Type B pancreatic cell (in vitro differentiated cells): ENCODE data around the gene RBM38. TPM values are rescaled to one million over a fixed set of nuclear protein-coding genes. Genes with fewer than 3 reads are reported as not detected.

Experiments used
- DNase-seq: peaks from one replicate; pipeline ENCODE4 v3.0.0; 2021; ENCODE audit warnings: mixed read lengths; ENCODE audit not compliant: unreplicated experiment; ENCODE audit errors: extremely low spot score
- H3K27ac Mint-ChIP-seq: 2 replicates; pipeline ENCODE4 v1.8.0; 2021; ENCODE audit warnings: mild to moderate bottlenecking, mixed read lengths
- H3K27me3 Mint-ChIP-seq: 2 replicates; pipeline ENCODE4 v1.8.0; 2021; ENCODE audit warnings: mixed read lengths
- H3K36me3 Mint-ChIP-seq: 2 replicates; pipeline ENCODE4 v1.8.0; 2021; ENCODE audit warnings: mixed read lengths
- H3K4me1 Mint-ChIP-seq: one replicate; pipeline ENCODE4 v1.8.0; 2021; ENCODE audit warnings: mixed read lengths; ENCODE audit not compliant: unreplicated experiment
- H3K4me3 Mint-ChIP-seq: 2 replicates; pipeline ENCODE4 v1.8.0; 2021; ENCODE audit warnings: mild to moderate bottlenecking, mixed read lengths
- H3K9me3 Mint-ChIP-seq: 2 replicates; pipeline ENCODE4 v1.8.0; 2021; ENCODE audit warnings: mixed read lengths
- total RNA-seq: library from RNA; stranded (reverse); gene quantifications from 2 replicates; pipeline ENCODE4 v1.2.1, GENCODE V29; 2021; ENCODE audit warnings: low replicate concordance
- TF ChIP-seq, protein P1 (sequence below): fragments of 200-600 bp; sonication (generic); conservative IDR thresholded peaks from 2 replicates; pipeline ENCODE4 v1.5.0; 2021; ENCODE audit warnings: antibody characterized with exemption, mild to moderate bottlenecking

Gene RBM38
- total RNA-seq, 1 donor from 2014 or later: 26.5 TPM

DNA sequence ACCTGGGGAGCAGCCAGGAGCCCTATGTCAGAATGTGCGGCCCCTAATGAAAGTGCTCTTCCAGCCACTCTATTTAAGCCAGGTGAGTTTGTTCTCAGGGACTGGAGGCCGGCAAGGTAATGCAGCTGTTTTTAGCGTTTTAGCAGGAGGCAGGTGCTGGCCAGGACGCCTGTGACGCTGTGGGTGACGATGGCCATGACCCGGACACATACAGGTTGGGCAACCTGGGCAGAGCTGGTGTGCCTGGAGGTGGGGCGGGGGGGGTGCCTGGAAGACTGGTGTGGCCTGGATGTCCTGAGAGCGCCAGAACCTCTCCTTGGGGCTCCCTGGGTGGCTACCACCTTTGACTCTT, 51.7 kb downstream of the RBM38 start:
- Mint-ChIP-seq H3K9me3 (no peaks in the 10 kb centered on the region), H3K36me3 (no peaks in the 10 kb centered on the region), H3K27ac (no peak overlapping the region), H3K27me3 (peaks cover 20% of the 10 kb centered on the region), H3K4me3 (no peak overlapping the region), H3K4me1 (peaks cover 20% of the 10 kb centered on the region)
- no peak for DNase-seq
- TF ChIP-seq, protein P1, sequence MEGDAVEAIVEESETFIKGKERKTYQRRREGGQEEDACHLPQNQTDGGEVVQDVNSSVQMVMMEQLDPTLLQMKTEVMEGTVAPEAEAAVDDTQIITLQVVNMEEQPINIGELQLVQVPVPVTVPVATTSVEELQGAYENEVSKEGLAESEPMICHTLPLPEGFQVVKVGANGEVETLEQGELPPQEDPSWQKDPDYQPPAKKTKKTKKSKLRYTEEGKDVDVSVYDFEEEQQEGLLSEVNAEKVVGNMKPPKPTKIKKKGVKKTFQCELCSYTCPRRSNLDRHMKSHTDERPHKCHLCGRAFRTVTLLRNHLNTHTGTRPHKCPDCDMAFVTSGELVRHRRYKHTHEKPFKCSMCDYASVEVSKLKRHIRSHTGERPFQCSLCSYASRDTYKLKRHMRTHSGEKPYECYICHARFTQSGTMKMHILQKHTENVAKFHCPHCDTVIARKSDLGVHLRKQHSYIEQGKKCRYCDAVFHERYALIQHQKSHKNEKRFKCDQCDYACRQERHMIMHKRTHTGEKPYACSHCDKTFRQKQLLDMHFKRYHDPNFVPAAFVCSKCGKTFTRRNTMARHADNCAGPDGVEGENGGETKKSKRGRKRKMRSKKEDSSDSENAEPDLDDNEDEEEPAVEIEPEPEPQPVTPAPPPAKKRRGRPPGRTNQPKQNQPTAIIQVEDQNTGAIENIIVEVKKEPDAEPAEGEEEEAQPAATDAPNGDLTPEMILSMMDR: no peak

DNA sequence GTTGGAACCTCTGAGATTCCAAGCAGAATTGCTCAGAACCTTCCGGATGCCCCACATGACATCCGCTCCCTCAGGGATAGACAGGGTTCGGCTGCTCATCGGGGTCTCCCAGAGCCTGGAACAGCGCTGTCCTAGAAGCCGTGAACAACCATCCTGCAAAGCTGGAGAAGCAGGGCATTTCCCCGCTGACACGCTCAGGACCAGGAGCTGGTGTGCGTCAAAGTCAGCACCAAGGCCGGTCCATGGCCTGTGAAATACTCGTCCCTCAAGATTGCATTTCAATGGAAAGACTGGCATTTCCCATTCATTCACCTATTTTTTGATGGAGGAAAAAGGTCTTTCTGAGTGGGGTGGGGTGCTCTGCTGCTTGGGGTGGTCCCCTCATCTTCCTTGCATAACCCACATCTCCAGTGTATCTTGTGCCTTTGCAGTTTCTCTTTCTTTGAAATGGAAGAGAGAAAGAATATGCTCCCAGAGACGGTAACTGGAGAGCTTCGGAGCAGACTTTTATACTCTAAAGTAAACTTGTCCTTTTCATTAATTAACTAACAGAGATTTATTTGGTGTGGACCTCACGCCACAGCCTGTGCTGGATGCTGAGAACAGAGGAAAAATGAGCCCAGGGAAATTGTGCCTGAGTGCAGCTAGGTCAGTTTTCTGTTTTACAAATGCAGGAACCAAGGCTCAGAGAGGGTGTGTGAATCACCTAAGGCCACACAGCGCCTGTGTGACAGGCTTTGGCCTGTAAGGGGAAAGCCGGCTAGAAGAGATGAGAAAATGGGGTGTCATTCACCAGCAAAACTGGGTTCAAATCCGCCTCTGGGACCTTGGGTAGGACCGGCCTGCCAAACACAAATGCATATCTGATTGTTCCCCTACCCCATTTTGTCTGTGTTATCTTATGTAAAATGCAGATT, 52.4 kb downstream of the RBM38 start:
- no peak overlapping the region for H3K27ac Mint-ChIP-seq
- no peak overlapping the region for H3K4me3 Mint-ChIP-seq
- DNase-seq: no peak
- no peaks in the 10 kb centered on the region for H3K9me3 Mint-ChIP-seq
- peaks cover 20% of the 10 kb centered on the region for H3K27me3 Mint-ChIP-seq
- H3K36me3 Mint-ChIP-seq: no peaks in the 10 kb centered on the region
- TF ChIP-seq, protein P1: no peak
- H3K4me1 Mint-ChIP-seq: peaks cover 15% of the 10 kb centered on the region

DNA sequence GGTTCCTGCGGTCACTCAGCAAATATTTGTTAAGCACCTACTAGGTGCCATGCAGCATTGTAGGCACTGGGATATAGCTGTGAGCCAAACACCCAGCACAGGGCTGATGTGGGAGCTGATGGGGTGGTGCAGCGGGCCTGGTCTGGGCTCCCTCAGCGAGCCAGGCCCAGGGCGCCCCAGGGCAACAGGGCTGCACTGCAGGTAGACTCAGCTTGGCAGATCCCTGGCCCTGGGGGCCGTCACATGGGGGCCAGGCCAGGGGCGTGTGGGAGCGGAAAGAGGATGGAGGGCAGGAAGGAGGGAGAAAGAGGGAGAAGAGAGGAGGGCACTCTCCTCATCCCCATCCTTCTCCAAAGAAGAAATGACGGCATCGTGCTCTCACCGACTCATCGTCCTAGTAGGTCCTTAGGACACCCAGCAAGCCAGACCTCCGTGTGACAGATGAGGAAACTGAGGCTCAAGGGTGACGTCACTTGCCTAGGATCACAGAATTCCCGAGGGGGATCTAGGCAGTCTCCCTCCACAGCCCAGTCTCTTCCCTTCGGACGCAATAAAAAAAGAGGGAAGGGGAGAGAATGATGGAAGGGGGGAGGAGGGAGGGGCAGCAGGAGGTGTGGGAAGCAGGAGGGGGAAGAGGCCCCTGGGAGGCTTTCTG, 53.3 kb downstream of the RBM38 start:
- Mint-ChIP-seq H3K27ac (no peak overlapping the region), H3K4me1 (peaks cover 15% of the 10 kb centered on the region), H3K4me3 (no peak overlapping the region), H3K27me3 (peaks cover 20% of the 10 kb centered on the region), H3K36me3 (no peaks in the 10 kb centered on the region), H3K9me3 (no peaks in the 10 kb centered on the region)
- DNase-seq: no peak
- TF ChIP-seq, protein P1: no peak

DNA sequence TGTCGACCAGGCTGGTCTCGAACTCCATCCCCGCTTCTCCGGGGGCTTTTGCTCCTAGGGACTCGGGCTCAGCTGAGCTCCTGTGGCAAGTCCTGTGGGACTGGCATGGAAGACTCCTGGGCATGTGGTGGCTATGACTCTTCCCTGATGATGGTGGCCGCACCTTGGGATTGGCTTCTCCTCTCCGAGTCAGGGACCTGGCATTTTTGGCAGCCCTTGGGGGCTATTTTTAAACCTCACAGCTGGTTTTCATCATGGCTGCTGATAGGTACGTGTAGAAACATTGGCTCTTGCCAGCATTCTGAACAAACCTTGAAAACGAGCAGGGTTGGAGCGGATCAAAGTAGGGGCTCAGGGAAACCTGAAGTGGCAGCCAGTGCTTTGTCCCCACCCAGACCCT, 54.1 kb downstream of the RBM38 start:
- DNase-seq: no peak
- peaks cover 20% of the 10 kb centered on the region for H3K27me3 Mint-ChIP-seq
- H3K9me3 Mint-ChIP-seq: no peaks in the 10 kb centered on the region
- peaks cover 11% of the 10 kb centered on the region for H3K4me1 Mint-ChIP-seq
- H3K36me3 Mint-ChIP-seq: no peaks in the 10 kb centered on the region
- TF ChIP-seq, protein P1: no peak
- no peak overlapping the region for H3K27ac Mint-ChIP-seq
- H3K4me3 Mint-ChIP-seq: no peak overlapping the region

DNA sequence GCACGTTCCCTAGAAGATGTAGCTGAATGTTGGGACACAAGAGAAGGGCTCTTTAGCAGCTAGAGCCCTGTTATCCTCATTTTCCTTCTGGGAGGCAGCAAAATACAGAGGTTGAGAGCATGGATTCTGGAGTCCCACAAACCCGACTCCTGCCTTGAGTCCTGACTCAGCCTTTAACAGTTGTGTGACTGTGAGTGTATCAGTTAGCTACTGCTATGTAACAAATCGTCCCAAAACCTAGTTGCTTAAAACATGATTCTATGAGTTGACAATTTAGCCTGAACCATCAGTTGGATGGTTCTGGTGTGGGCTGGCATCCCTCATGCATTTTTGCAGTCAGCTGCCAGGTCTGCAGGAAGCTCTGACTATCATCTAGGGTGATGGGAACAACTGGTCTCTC, 54.6 kb downstream of the RBM38 start:
- peaks cover 14% of the 10 kb centered on the region for H3K4me1 Mint-ChIP-seq
- H3K27me3 Mint-ChIP-seq: peaks cover 22% of the 10 kb centered on the region
- no peaks in the 10 kb centered on the region for H3K9me3 Mint-ChIP-seq
- no peak overlapping the region for H3K4me3 Mint-ChIP-seq
- DNase-seq: no peak
- TF ChIP-seq, protein P1: no peak
- H3K36me3 Mint-ChIP-seq: no peaks in the 10 kb centered on the region
- H3K27ac Mint-ChIP-seq: no peak overlapping the region
